ENCODE data around the gene RBFOX2.

DNA sequence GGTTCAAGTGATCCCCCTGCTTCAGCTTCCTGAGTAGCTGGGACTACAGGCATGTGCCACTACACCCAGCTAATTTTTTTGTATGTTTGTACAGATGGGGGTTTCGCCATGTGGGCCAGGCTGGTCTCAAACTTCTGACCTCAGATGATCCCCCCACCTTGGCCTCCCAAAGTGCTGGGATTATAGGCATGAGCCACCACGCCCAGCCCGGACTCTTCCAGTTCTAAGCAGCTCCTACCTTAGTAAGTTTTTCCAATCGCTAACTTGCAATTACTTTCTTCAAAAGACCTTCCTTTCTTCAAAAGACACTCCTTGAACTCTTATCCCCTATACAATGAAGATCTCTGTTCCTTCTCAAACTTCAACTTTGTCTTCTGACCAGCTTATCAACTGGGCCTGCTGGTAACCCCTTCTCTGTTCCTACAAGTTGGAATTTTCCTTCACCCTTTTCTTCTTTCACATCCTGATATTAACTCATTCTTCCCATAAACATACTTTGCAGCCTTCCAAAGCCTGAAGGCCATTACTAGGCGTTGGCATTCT lies 25.8 kb downstream of the RBFOX2 start:
- TF ChIP-seq, protein P1, sequence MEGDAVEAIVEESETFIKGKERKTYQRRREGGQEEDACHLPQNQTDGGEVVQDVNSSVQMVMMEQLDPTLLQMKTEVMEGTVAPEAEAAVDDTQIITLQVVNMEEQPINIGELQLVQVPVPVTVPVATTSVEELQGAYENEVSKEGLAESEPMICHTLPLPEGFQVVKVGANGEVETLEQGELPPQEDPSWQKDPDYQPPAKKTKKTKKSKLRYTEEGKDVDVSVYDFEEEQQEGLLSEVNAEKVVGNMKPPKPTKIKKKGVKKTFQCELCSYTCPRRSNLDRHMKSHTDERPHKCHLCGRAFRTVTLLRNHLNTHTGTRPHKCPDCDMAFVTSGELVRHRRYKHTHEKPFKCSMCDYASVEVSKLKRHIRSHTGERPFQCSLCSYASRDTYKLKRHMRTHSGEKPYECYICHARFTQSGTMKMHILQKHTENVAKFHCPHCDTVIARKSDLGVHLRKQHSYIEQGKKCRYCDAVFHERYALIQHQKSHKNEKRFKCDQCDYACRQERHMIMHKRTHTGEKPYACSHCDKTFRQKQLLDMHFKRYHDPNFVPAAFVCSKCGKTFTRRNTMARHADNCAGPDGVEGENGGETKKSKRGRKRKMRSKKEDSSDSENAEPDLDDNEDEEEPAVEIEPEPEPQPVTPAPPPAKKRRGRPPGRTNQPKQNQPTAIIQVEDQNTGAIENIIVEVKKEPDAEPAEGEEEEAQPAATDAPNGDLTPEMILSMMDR (conservative IDR thresholded peaks at IDR 0.05; ENCODE audit: low read depth in 2 of 2) = no peak
- no peak for TF ChIP-seq EZH2 (IDR thresholded peaks at IDR 0.05; ENCODE audit: low read depth, unreplicated experiment)

Measured in GM23338 (cell line).